Transverse colon (tissue), 3 donors: ENCODE results near the gene HSPB8.

Source experiments
- POLR2A ChIP-seq: fragments of 450-650 bp; IDR thresholded peaks from one replicate; pipeline ENCODE4 v1.6.1; 2016; ENCODE audit warnings: antibody characterized with exemption, mild to moderate bottlenecking, moderate library complexity
- POLR2AphosphoS5 ChIP-seq, 3 donors: sonication (generic); formaldehyde crosslinking; IDR thresholded peaks; one replicate each; pipeline ENCODE4 v1.6.1; 2016; ENCODE audit warnings: antibody characterized with exemption in 3 of 3

GRCh38 chr12:119171291-119171690 is 7.4 kb upstream of the HSPB8 start:
- TF ChIP-seq POLR2A: no peak
- TF ChIP-seq POLR2AphosphoS5 (IDR thresholded peaks at IDR 0.05): no peak
